HepG2 (cell line): ENCODE measurements around the gene PELI3. TPM values are rescaled to one million over a fixed set of nuclear protein-coding genes. Genes with fewer than 3 reads are reported as not detected.

Source experiments
- ARID4A ChIP-seq: sonication (generic); formaldehyde crosslinking; IDR thresholded peaks from 2 replicates; pipeline ENCODE4 v1.5.0; 2020; ENCODE audit warnings: mild to moderate bottlenecking, missing genetic modification reagents, borderline replicate concordance
- HNRNPLL ChIP-seq: fragments of 200-400 bp; formaldehyde crosslinking; IDR thresholded peaks from 2 replicates; pipeline ENCODE4 v1.6.1; 2017; ENCODE audit warnings: mild to moderate bottlenecking, low read depth, low read length; ENCODE audit not compliant: poor library complexity, severe bottlenecking
- NR1H2 ChIP-seq: sonication (generic); formaldehyde crosslinking; IDR thresholded peaks from 2 replicates; pipeline ENCODE4 v1.8.1; 2022; ENCODE audit warnings: low read depth, missing genetic modification reagents, borderline replicate concordance
- RBAK ChIP-seq: sonication (generic); formaldehyde crosslinking; IDR thresholded peaks from 2 replicates; pipeline ENCODE4 v1.5.1; 2020; ENCODE audit warnings: mild to moderate bottlenecking, missing genetic modification reagents
- RFXANK ChIP-seq: IDR thresholded peaks from 2 replicates; pipeline ENCODE4 v1.6.1; 2016
- SMYD3 ChIP-seq: sonication (generic); formaldehyde crosslinking; IDR thresholded peaks from 2 replicates; pipeline ENCODE4 v1.8.1; 2023; ENCODE audit warnings: mild to moderate bottlenecking, missing genetic modification reagents
- SUZ12 ChIP-seq: fragments of 150-350 bp; IDR thresholded peaks from 2 replicates; pipeline ENCODE4 v1.6.1; 2014; ENCODE audit warnings: low read depth, low read length
- TBX2 ChIP-seq: sonication (generic); formaldehyde crosslinking; IDR thresholded peaks from 2 replicates; pipeline ENCODE4 v1.5.0; 2020; ENCODE audit warnings: missing genetic modification reagents, mild to moderate bottlenecking, borderline replicate concordance
- UBTF ChIP-seq: sonication (generic); formaldehyde crosslinking; IDR thresholded peaks from 2 replicates; pipeline ENCODE4 v1.4.0; 2020; ENCODE audit warnings: mild to moderate bottlenecking, missing genetic modification reagents
- ZBTB1 ChIP-seq: sonication (generic); formaldehyde crosslinking; IDR thresholded peaks from 2 replicates; pipeline ENCODE4 v1.4.0; 2020; ENCODE audit warnings: missing genetic modification reagents, borderline replicate concordance
- ZBTB49 ChIP-seq: sonication (generic); formaldehyde crosslinking; IDR thresholded peaks from 2 replicates; pipeline ENCODE4 v1.4.0; 2020; ENCODE audit warnings: missing genetic modification reagents, borderline replicate concordance
- ZNF430 ChIP-seq: sonication (generic); formaldehyde crosslinking; IDR thresholded peaks from 2 replicates; pipeline ENCODE4 v1.9.0; 2021; ENCODE audit warnings: mild to moderate bottlenecking, missing genetic modification reagents
- ZNF558 ChIP-seq: sonication (generic); formaldehyde crosslinking; IDR thresholded peaks from 2 replicates; pipeline ENCODE4 v1.9.0; 2022; ENCODE audit warnings: mild to moderate bottlenecking, missing genetic modification reagents, borderline replicate concordance
- ZNF563 ChIP-seq: sonication (generic); formaldehyde crosslinking; IDR thresholded peaks from 2 replicates; pipeline ENCODE4 v1.8.0; 2022; ENCODE audit warnings: mild to moderate bottlenecking, moderate library complexity, missing genetic modification reagents
- ZNF710 ChIP-seq: sonication (generic); formaldehyde crosslinking; IDR thresholded peaks from 2 replicates; pipeline ENCODE4 v1.5.0; 2020; ENCODE audit warnings: mild to moderate bottlenecking, missing genetic modification reagents, borderline replicate concordance
- polyA plus RNA-seq, 8 experiments: library from polyadenylated mRNA; depleted of rRNA in 3 of 8; stranded (reverse) in 7 of 8; unstranded in 1 of 8; fragments of >200 nt; fragmentation: Illumina TruSeq in 4 of 8; extraction: Trizol in 4 of 8; gene quantifications; 2 replicates each; pipeline versions ENCODE4 v1.2.1 to v1.2.3, GENCODE V29; 2011 to 2016; ENCODE audit warnings: low read depth in 4 of 8, missing spikeins in 1 of 8, mixed read lengths in 1 of 8; ENCODE audit not compliant: insufficient read depth in 1 of 8
- total RNA-seq, 5 experiments: library from RNA; depleted of rRNA; stranded (reverse); fragments of >200 nt; fragmentation: Illumina TruSeq; extraction: Trizol; gene quantifications; 2 replicates each; pipeline ENCODE4 v1.2.3, GENCODE V29; 2016; ENCODE audit warnings: low read depth in 1 of 5

PELI3 gene
- total and polyA plus RNA-seq, 2 of the 13 experiments (the other 11 are each of a cell fraction or from before 2014, with no cell fraction given), result 2.0 to 4.0 TPM

GRCh38 chr11:66418168-66418985 lies 48.3 kb upstream of the PELI3 start (continued):
- TF ChIP-seq UBTF (CRISPR knock-in tag) (no peak), HNRNPLL (no peak), RBAK (CRISPR knock-in tag) (no peak), ZNF563 (CRISPR knock-in tag) (peak; percentile 44; the same call in 1 of the 2 replicates), ZBTB1 (peak; percentile 44; the same call in 1 of the 2 replicates), ZNF710 (CRISPR knock-in tag) (no peak), NR1H2 (no peak), SMYD3 (CRISPR knock-in tag) (no peak), SUZ12 (no peak), ZNF558 (peak; percentile 73; the same call in 1 of the 2 replicates), RFXANK (CRISPR knock-in tag) (no peak), ZNF430 (CRISPR knock-in tag) (peak; percentile 73; the same call in 1 of the 2 replicates), ZBTB49 (CRISPR knock-in tag) (peak; percentile 95), TBX2 (peak; percentile 59; the same call in 1 of the 2 replicates), ARID4A (CRISPR knock-in tag) (peak; percentile 60; the same call in 1 of the 2 replicates)
